Activated CD4-positive, alpha-beta T cell treated with anti-CD3 and anti-CD28 coated beads, Interleukin-2, amount 50 U/mL, for 16 hours (primary cell): ENCODE data around the gene FGA.
A peak's percentile ranks its signal among the peaks of the same experiment; 100 is the strongest.

ENCODE experiments used
- DNase-seq: peaks from one replicate; pipeline ENCODE4 v3.0.0-alpha.2; 2020

The FGA gene

DNA sequence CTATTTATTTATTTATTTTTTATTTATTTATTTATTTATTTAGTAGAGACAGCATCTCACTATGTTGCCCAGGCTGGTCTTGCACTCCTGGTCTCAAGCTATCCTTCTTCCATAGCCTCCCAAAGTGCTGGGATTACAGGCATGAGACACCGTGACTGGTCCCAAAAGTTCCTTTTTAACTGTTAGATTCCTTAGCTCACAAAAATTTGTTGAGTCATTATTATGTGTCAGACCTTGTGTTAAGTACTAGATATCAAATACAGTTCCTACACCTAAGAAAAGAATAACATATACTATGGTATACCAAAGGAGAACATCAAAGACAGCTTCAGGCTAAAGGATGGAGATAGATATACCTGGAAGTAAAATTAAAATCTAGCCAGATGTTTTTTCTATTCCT, 11.6 kb downstream of the FGA start:
- DNase-seq: no peak

DNA sequence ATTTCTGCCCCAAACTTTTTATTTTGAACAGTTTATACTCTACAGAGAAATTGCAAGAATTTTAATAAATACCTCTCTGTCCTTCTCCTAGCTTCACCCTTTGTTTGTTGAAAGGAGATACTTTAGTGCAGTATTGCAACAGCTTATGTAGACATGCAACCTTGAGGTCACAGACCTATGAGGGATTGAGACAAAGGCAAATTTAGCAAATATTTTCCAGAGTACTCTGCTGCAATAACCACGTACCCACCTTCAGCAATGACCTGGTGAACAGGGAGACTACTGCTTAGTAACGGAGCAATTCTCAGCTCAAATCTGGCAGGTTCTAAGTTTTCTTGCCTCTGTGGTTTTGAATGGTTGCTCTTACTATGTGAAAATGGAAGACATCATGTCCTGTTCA, 13.2 kb downstream of the FGA start:
- DNase-seq: no peak

- no peak for DNase-seq
Measured at GRCh38 chr4:154574311-154574710, 16.2 kb downstream of the FGA start.

GRCh38 chr4:154573190-154573870, 17.2 kb downstream of the FGA start:
- DNase-seq: no peak

DNA sequence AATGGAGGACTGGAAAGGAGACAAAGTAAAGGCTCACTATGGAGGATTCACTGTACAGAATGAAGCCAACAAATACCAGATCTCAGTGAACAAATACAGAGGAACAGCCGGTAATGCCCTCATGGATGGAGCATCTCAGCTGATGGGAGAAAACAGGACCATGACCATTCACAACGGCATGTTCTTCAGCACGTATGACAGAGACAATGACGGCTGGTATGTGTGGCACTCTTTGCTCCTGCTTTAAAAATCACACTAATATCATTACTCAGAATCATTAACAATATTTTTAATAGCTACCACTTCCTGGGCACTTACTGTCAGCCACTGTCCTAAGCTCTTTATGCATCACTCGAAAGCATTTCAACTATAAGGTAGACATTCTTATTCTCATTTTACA, 21.0 kb downstream of the FGA start:
- no peak for DNase-seq

GRCh38 chr4:154569028-154569427, 21.5 kb downstream of the FGA start:
- no peak for DNase-seq

DNA sequence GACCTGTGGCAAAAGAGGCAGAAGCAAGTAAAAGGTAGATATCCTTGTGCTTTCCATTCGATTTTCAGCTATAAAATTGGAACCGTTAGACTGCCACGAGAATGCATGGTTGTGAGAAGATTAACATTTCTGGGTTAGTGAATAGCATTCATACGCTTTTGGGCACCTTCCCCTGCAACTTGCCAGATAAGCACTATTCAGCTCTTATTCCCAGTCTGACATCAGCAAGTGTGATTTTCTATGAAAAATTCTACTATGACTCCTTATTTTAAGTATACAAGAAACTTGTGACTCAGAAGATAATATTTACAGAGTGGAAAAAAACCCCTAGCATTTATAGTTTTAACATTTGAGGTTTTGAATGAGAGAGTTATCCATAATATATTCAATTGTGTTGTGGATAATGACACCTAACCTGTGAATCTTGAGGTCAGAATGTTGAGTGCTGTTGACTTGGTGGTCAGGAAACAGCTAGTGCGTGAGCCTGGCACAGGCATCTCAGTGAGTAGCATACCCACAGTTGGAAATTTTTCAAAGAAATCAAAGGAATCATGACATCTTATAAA, 23.8 kb downstream of the FGA start:
- DNase-seq: no peak

DNA sequence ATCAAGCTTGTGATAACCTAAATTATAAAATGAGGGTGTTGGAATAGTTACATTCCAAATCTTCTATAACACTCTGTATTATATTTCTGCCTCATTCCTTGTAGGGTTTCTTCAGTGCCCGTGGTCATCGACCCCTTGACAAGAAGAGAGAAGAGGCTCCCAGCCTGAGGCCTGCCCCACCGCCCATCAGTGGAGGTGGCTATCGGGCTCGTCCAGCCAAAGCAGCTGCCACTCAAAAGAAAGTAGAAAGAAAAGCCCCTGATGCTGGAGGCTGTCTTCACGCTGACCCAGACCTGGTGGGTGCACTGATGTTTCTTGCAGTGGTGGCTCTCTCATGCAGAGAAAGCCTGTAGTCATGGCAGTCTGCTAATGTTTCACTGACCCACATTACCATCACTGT, 24.8 kb downstream of the FGA start:
- DNase-seq: no peak

DNA sequence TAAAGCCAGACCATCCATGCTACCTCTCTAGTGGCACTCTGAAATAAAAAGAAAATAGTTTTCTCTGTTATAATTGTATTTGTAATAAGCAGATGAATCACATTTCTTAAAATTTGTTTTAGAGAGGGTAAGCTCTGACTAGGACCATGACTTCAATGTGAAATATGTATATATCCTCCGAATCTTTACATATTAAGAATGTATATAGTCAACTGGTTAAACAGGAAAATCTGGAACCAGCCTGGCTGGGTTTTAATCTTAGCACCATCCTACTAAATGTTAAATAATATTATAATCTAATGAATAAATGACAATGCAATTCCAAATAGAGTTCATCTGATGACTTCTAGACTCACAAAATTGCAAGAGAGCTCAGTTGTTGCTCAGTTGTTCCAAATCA, 26.2 kb downstream of the FGA start:
- no peak for DNase-seq

DNA sequence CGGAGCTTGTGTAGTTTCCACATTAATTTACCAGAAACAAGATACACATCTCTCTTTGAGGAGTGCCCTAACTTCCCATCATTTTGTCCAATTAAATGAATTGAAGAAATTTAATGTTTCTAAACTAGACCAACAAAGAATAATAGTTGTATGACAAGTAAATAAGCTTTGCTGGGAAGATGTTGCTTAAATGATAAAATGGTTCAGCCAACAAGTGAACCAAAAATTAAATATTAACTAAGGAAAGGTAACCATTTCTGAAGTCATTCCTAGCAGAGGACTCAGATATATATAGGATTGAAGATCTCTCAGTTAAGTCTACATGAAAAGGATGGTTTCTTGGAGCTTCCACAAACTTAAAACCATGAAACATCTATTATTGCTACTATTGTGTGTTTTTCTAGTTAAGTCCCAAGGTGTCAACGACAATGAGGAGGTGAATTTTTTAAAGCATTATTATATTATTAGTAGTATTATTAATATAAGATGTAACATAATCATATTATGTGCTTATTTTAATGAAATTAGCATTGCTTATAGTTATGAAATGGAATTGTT, 27.8 kb downstream of the FGA start, which contains the start of gene FGB:
FGB (plus strand) TSS at position 315 of the 558 bp plus-strand sequence; CDS start at position 323, 8 bp downstream.
- no peak for DNase-seq

DNA sequence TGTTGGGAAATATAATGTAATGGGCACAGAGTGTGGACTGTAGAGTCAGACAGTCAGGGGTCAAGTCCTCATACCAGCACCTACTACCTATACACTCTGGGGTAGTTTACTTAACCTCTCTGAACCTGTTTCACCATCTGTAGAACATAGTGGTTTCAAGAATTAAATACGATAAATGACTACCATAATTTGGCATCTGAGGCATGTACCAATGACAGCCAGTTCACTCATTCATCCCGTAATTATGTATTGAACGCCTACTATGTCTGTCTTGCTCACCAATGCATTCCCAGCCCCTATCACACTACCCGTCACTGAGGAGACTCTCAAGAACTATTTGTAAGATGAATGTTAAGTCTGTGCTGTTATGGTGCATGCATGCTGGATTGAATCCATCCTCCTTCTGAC, 29.7 kb downstream of the FGA start:
- no peak for DNase-seq

DNA sequence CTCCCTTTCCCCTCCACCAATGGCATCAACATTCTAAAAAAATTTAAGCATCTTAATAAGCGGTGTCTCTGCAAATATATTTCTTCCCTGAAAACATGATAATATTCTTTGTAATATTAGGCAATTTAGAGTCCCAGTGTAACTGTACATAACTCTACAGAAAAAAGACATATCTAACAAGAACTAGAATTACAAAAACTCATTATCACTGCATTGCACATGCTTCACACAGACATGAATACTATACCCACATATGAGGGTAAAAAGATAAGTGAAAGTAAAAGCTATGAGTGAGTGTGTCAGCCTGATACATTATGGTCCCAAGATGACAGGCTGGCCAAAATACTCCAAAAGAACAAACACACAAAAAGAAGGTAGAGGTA, 30.1 kb downstream of the FGA start:
- DNase-seq: no peak

DNA sequence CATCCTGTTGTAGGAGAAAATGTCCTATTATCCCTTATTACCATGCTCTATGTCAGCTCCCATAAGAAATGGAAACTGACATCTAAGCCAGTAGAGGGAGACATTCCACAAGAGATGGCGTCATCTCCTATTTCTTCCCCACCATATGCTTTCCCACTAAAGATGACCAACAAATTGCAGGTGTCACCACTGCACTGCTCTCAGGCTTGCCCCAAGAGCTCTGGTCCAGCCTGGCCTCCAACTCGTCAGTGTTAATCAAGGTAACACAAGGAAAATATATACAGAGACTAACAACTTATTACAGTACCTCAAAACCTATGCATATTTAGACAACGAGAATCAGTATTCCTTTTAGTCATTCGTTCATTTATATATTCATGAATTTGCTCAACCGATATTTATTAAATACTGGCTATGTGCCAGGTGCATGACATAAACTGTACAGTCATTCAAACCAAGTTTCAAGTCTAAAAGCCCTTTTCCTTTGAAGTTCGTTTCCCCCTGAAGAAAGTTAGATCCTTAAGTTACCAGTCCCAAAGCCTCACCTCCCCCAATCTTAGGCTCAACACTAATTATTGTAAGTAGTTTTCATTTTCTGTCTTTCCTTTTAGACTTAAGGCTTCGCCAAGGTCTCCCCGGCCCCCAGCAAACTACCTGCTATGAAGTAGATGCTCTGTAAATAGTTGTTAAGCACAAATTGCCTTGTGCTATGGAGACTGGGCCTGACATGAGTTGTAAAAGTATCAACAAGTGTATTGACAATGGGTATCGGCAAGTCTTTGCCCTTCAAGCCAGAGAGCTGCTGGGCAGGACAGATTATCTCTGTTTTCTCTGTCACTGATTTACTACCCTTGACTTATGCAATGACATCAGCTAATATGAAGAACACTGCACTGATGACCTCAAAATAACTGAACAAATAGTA, 30.8 kb downstream of the FGA start:
- peak; percentile 3 for DNase-seq

DNA sequence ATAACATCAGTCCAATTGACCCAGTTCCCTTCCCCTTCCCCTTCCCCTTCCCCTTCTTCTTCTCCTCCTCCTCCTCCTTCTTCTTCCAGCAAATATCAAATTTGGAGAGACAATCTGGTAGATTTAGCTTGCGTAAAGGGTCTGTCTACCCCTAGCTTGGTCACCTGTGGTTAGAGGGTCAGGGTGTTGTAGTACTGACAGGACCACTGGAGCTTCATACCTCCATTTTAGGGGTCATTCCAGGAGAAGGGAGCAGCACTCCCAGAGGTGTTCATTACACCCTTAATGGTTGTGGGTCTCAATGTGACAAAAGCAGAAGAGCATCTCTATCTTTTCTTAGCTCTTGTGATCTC, 31.4 kb downstream of the FGA start:
- DNase-seq: no peak

- peak; percentile 68 for DNase-seq
Measured at GRCh38 chr4:154551872-154552686, 38.5 kb downstream of the FGA start.

GRCh38 chr4:154549894-154550790, 40.4 kb downstream of the FGA start, which contains the start of gene PLRG1:
TSS of gene PLRG1 (minus strand) at chr4:154550400. CDS start at chr4:154550308, 92 bp downstream.
- DNase-seq: peak; percentile 97

- DNase-seq: no peak
Measured at GRCh38 chr4:154545689-154546088, 44.9 kb downstream of the FGA start.

GRCh38 chr4:154542271-154542879, 48.2 kb downstream of the FGA start:
- no peak for DNase-seq
